ENCODE results near the gene ITPKB.
"Not testable (repeated sequence)": the region's sequence is repeated elsewhere in the genome, so short reads cannot be mapped to it uniquely, and the experiment has no call there.

Gene ITPKB

DNA sequence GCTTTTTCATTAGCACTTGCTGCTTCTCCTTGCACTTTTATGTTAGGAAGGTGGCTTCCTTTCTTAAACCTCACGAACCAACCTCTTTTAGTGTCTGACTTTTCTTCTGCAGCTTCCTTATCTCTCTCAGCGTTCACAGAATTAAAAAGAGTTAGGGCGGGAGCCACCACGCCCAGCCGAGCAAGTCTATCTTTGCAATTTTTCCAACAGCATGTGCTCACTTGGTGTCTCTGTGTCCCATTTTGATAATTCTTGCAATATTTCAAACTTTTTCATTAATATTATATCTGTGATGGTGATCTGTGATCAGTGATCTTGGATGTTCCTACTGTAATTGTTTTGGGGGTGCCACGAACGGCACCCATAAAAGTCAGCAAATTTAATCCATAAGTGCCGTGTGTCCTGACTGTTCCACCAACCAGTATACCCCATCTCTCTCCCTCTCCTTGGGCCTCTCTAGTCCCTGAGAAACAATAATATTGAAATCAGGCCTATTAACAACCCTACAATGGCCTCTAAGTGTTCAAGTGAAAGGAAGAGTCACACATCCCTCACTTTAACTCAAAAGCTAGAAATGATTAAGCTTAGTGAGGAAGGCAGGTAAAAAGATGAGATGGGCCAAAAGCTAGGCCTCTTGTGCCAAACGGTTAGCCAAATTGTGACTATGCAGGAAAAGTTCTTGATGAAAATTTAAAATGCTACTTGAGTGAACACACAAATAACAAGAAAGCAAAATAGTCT, 15.9 kb upstream of the ITPKB start:
- DNase-seq: no peak

DNA sequence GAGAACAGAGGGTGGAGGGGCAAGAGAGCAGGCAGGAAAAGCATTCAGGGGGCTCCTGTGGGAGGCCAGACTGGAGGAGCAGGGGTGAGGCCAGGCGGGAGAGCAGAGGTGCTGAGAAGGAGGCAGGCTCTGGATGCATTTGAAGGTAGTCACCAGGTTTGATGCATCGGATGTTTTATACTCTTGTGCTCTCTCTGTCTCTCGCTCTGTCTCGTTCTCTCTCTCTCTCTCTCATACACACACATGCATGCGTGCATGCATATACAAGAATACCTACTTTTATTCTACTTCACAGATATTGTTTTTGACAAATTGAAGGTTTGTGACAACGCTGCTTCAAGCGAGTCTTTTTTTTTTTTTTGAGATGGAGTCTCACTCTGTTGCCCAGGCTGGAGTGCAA, 15.0 kb upstream of the ITPKB start:
- no peak for DNase-seq

DNA sequence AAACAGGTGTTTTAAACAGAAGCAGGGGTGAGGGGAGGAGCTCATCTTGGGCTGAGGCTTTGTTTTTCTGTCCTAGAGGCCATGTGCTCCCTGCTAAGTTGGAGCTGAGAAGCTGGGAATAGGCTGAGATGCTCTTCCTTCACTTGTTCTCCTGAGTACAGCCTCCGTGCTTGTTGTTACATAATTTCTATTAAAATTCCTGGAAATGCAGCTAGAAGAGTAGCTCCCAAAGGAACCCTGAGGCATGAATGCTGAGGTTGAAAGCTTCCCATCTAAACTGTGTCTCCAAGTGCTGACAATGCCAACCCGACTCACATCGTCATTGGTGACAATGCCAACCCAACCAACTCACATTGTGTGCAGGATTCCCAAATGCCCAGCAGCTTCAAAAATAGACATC, 12.6 kb upstream of the ITPKB start:
- no peak for DNase-seq

DNA sequence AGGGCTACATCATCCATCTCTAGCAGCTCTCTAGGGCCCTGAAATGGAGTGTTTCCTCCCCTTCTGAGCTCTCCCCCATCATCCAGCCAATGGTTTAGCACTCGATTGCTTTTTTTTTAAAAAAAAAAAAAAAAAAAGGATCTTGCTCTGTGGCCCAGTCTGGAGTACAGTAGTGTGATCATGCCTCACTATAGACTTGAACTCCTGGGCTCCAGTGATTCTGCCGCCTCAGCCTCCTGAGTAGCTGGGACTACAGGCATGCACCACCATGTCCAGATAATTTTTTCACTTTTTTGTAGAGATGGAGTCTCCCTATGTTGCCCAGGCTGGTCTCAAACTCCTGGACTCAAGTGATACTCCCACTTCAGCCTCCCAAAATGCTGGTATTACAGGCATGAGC, 12.1 kb upstream of the ITPKB start:
- no peak for DNase-seq

DNA sequence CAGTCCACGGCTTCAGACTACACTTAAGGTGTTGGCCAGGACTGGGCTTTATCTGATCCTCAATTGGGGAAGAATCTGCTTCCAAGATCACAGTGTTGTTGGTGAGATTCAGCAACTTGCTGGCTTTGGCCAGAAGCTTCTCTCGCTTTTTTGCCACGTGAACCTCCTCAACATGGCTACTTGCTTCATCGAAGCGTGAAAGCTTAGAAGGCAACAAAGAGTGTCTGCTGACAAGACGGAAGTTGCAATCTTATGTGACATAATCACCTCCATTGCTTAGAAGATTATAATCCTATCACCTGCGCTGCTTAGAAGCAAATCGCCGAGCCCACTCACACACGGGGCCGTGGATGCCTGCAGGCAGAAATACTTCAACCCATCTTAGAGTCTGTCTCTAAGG, 10.4 kb upstream of the ITPKB start:
- no peak for DNase-seq

DNA sequence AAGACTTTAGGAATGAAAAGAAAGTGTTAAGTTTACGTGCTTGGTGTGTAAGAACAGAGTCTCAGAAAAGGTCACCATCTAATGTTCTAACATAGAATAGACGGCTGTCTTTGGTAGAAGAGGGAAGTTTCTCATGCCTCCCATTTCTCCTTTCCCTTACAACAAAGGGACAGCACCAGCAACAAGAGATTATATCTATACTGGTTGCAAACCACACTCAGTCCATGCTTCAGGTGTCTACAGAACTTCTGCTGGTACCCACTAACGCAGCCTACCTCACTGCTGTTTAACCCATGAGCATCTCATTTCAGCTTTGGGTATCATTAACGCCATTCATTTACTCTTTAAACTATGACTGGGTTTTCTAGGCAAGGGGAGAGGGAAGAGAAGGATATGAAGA, 9.2 kb upstream of the ITPKB start:
- DNase-seq: no peak

DNA sequence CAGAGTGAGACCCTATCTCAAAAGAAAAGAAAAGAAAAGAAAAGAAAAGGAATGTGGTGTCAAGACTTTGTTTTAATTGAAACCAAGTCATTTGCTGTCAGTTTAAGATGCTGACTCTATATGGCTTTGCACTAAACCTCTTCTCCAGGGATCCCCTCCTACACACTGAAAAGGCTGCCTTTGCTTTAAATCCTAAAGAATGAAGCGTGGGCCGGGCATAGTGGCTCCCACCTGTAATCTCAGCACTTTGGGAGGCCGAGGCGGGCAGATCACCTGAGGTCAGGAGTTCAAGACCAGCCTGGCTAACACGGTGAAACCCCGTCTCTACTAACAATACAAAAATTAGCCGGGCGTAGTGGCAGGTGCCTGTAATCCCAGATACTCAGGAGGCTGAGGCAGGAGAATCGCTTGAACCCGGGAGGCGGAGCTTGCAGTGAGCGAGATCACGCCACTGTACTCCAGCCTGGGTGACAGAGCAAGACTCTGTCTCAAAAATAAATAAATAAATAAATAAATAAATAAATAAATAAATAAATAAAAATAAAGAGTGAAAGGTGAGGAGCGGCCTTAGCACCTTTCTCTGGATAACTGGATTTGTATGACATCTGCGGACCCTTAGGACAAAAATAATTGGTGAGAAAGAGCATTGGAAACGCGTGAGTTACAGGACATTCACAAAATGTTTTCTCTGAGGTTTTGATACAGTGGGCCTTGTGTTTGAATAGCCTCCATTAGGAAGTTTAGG, 8.6 kb upstream of the ITPKB start:
- not testable (repeated sequence) for DNase-seq

DNA sequence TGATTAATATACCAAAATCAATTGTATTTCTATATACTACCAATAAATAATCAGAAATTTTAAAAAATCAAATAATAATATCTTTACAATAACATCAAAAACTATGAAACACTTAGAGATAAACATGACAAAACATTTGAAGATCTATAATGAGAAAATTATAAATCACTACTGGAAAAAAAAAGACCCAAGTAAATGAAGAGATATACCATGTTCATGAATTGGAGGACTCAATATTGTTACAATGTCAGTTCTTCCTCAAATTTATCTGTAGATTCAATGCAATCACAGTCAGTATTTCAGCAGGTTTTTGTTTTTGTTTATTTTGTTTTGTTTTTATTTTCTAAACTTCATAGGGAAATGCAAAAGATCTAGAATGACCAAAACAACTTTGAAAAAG, 4.2 kb upstream of the ITPKB start:
- no peak for DNase-seq

DNA sequence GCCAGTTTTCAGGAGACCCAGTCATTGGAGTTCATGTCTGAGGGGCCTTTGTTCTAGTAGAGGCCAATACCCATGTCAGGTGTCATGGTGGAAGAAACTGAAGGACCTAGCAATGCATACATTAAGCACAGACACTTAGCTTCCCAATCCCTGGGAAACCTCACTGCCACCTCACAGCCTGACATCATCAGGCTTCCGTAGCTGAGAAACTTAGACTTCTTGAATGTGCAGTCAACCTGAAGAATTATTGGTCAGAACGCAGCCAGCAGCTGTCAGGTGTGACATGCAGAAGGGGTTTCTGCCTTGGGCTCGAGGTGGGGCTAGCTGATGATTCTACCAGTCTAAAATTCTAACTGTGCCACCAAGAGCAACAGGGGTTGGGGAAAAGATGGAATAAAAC, 1.9 kb upstream of the ITPKB start:
- DNase-seq: no peak

DNA sequence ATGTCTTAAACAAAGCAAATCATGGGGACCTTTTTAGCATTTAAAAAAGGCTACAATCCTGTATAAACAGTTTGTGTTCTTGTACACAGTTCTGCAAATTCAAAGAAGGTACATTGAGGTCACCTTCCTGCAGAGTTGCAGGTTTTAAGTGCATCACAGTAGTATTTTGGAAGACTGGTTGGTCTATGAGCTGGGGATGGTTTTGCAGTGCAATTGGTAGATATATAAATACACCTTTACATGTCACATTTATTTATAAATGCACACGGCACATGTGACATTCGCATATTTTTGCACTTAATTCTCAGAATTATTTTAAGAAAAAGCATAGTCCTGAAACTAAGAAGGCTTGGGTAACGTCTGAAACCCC, 599 bp upstream of the ITPKB start:
- no peak for DNase-seq

DNA sequence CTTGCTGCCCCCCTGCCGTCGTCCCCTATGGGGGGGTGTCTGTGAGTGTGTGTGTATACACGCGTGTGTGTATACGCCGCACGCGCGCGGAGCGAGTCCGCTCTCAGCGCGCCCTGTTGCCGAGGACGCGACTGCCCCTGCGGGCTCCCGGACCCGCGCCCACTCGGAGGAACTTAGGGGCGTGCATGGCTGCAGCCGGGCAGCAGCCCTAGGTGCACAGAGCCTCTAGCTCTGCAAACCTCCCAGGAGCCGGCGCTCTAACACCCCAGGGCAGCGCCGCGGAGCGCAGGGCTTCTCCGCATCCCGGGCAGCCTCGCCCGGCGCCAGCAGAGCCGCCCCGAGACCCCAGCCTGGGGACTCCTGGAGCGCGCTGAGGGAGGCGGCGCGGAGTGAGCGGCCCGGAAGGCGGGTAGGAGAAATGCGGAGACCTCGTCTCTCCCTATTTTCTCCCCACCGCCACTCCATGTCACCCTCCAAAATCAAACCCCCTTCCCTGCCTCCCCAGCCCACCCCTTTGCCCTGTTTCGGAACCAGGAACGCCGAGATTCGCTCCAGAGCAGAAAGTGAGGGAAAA, 574 bp downstream of the ITPKB start:
- DNase-seq: peak in 1 of 4 experiments; percentile 51

DNA sequence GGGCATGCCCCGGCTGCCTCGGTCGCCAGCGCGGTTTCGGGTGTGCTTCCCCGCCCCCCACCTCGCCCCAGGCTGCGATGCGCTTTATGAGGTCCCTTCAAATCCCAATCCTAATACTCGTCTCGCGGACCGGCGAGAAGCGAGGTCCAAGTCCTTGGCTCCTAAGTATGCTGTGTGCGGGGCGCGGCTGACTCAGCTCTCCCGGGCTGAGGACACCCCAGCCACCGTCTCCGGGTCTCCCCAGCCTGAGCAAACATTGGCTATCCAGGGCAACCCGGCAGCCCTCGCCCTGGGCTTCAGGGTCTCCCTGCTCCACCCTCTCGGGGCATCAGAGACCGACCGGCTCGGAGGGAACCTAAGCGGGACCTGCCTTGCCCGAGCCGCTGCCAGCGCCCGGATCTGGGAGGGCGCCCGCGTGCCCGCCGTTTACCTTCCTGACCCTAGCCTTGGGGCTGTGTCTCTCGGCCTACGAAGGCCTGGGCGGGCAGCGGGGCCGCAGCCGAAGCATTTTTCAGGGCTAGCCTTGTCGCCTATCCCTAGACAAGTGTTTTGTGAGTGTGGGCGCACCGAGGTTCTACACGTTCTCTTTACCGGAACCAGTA, 1.2 kb downstream of the ITPKB start:
- peak in 1 of 4 experiments; percentile 57 for DNase-seq

DNA sequence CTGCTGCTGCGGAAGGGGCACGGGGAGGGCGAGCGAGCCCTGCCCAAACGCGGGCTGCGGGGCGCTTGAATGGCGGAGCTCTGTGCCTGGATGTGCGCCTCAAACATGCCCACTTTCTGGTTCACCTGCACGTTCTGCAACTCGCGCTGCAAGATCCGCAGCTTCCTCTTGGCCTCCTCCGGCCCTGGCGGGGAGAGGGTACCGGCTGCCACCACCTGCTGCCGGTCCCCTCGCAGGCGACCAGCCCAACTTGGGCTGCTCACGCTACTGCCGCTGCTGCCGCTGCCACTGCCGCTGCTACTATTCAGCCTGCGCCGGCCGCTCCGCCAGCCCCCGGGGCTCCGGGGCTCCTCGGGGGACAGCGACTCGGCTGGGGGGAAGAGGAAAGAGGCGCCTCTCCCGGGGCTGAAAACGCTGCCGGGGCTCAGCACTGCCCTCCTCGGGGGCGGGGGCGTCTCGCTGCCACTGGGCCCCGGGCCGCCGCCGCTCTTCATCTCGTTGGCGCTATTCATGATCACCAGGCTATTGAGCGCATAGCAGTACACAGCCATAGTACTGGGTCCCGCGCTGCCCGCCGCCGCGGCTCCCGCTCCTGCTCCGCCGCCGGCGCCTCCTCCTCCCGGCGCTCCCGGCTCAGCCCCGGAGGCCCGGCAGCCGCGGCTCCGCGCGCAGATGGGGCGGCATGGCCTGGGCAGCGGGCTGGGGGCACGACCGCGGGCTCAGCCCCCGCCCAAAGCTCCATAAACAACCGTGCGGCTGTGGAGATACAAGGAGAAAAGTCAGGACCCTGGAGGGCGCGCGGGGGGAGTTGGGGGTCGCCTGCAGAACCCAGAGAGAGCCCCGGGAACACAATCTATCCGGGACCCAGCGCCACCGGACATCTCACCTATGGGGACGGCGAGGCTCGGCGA, 1.9 kb downstream of the ITPKB start:
- peak in 2 of 4 experiments; percentile 27 to 45 for DNase-seq

DNA sequence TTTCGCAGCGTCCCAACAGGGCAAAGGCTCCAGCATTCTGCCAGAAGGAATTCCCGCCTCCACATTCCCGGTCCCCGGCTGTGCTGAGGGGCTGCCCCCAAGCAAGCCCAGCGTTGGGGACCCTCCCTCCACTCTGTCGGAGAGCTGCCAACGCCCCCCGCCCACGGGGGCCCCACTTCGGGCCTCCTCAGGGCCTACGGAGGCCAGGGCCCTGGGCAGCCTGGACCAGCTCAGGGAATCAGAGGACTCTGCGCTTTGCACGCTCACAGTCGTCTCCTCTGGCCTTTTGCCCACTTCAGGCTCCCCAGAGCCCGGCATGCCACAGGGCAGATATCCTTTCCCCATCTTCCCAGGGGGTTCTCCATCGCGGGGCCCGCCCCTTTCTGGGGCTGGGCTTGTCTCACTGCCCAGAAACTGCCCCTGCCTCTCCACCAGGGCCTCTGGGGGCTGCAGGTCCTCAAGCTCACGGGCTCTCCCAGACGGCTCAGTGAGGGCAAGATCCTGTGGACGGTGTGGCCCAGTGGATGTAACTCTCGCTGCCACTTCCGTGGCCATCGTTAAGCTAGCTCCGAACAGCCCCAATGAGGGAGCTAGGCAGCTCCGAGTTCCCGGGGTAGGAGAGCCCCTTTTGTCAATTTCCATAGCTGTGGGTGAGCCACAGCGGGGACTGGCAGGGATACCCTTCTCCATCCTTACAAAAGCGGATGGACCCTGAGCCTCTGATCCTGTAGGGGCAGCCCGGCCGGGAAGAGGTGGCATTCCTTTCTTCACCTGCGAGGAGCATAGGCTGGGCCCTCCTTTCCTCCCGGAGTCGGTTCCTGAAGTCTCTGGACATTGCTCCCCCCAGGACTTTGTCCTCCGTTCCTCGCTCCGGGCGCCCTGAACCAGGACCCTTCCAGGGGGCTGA, 2.8 kb downstream of the ITPKB start:
- no peak for DNase-seq

DNA sequence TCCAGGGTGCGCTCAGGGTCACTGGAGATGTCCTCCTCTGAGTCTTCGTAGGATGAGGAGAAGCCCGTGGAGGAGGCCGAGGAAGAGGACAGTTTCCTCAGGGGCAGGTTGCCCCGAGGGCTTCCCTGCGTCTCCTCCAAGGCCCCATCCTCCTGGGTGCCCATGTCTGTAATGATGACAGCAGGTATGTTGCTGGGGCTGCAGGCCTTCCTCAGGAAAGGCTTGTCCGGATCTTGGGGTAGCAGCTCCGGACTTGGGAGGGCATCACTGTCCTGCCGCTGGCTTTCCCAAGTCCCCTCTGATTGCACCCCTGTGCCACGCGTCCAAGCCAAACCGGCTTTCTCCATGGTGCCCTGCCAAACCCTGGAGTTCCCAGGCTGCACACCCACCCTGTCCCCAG, 3.5 kb downstream of the ITPKB start:
- DNase-seq: no peak

DNA sequence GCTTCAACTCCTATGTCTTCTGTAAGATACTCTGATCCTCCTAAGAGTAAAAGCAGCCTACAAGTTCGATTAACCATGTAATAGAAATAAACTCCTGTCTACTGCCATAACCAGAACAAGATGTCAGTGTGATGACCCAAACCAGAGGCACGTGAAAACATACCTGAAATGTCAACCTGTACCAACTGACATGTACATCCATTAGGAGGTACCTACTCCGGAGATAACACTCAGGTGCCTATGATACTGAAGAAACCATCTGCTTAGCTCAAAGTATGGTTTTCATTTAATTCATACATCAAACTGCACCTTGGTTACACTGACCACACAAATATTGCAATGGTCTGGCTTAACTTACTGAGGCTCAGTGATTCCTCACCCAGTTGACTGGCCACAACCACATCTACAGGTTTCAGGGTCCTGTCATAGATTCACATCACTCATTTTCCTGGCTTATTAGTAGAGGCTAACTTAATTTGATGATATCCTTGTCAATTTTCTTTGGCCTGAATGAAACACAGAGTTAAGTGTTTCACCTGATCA, 4.4 kb downstream of the ITPKB start:
- no peak for DNase-seq

DNA sequence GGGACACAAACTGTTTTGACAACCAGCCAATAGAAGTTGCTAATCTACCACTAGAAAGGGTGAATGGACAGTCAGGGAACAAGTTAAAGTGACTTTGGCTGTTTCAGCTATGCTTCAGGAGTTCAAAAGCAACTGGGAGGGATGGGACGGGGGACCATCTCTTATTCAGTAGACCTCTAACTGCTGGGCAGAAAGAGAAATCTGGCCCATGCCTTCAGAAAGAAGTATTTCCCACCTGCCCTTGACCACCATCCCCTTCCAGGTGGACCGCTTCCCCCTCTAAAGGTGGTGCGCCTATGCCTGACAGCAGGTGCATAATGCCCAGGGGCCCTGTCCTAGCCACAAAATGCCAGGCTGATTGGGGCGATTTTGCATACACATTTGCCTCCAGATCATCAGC, 5.2 kb downstream of the ITPKB start:
- no peak for DNase-seq

DNA sequence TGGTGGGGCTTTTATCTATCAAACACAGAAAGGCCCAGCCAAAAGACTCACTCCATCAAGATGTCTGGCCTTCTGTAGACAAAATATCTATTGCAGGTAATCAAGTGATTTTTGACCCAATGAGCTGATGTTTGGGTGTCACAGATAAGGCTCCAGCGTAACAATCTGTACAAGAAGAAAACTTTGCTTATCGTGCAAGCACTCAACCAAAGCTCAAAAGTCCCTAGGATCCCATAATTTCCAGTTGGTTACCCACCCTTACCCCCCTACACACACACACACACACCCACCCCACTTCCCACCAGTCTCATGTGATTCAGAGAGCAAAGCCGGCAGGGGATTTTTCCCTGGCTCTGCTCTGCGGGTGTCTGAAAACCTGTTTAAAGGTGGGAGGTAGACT, 5.8 kb downstream of the ITPKB start:
- no peak for DNase-seq

DNA sequence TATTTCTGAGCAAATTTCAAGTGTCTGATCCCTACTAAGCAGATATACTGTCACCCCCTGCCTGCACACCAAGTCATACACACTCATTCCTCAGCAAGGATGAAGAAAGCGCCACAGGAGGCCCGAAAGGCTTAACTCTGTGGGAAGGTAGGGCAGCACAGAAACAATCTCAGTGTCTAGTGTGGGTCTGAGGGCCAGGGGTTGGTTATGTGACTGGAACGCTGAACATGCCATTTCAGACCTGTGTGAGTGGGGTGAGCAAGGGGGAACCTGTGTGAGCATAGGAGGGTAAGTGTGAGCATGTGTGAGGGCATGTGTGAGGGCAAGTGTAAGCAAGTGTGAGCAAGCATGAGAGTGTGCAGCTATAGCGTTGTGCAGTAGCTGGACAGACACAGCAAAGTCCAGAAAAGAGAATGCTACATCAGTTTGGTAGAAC, 6.2 kb downstream of the ITPKB start:
- DNase-seq: no peak

DNA sequence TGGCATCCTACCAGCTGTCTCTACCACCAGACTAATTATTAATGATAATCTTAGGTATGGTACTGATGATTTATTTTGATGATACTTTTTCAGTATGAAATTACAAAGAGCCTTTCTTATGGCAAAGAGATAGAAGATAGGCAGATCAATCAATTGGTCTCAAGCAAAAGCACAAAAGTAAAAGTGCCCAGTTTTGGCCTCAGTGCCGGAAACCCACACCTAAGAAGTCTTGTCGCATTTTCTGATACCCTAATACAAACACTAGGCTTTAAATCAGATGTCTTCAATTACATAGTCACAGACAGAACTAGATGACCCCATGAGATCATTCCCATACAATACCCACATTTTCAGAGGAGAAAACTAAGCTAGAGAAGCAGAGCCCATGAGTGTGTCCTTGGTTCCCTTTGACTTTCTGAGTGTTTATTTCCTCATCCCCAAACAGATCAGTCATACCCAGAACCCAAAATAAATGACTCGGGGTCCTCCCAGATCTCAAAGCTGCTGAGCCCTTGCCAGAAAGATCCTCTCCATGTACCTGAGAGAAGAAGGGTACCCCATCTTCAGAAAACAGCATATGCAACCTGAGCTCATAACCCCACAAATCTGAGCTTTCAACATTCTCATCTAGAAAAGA, 7.7 kb downstream of the ITPKB start:
- DNase-seq: no peak

DNA sequence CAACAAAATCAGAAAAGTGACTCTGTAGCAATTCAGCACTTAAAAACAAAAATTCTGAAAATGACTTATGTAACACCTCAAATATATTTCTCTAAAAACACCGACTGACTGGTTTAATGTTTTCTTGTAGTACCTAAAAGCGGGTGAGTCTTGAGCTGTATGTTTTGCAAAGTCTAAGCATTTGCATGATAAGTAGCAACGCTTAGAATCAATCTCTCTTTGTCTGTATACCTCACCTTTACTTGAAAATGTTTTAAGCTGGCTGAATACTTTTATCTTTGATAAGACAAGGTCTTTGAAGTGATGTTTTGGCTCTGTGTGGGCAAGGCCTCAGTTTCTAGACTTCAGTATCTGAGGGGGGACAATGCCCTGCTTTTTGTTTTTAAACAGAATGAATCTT, 8.2 kb downstream of the ITPKB start:
- no peak for DNase-seq
